HG03095 (cell line): ENCODE measurements around the gene CASR.

ENCODE experiments used
- ATAC-seq: cut with Tn5 transposase; IDR thresholded peaks from one replicate; pipeline ENCODE4 v1.9.1; 2021; ENCODE audit warnings: moderate library complexity; ENCODE audit not compliant: unreplicated experiment

CASR gene

GRCh38 chr3:122255757-122256439 is 72.4 kb downstream of the CASR start:
- peak; percentile 72 for ATAC-seq

GRCh38 chr3:122257644-122258364 is 74.3 kb downstream of the CASR start:
- ATAC-seq: no peak

GRCh38 chr3:122258757-122259371 is 75.4 kb downstream of the CASR start:
- ATAC-seq: no peak

GRCh38 chr3:122260206-122260605 is 76.7 kb downstream of the CASR start:
- ATAC-seq: no peak

GRCh38 chr3:122263058-122263457 is 79.6 kb downstream of the CASR start:
- ATAC-seq: no peak

GRCh38 chr3:122263974-122264588 is 80.6 kb downstream of the CASR start:
- ATAC-seq: no peak

- ATAC-seq: no peak
These were observed 82.5 kb downstream of the CASR start for GRCh38 chr3:122265957-122266356.

GRCh38 chr3:122268257-122269024 is 85.0 kb downstream of the CASR start:
- ATAC-seq: no peak

- ATAC-seq: no peak
These were observed 85.6 kb downstream of the CASR start for GRCh38 chr3:122269045-122269444.

GRCh38 chr3:122271246-122271898 is 87.9 kb downstream of the CASR start:
- no peak for ATAC-seq

GRCh38 chr3:122272879-122273278 is 89.4 kb downstream of the CASR start:
- no peak for ATAC-seq

- no peak for ATAC-seq
These were observed 90.0 kb downstream of the CASR start for GRCh38 chr3:122273498-122273897.

- no peak for ATAC-seq
These were observed 98.4 kb downstream of the CASR start for GRCh38 chr3:122281891-122282290.

GRCh38 chr3:122283796-122284445 is 100.5 kb downstream of the CASR start:
- ATAC-seq: no peak

GRCh38 chr3:122284486-122284885 is 101.0 kb downstream of the CASR start:
- no peak for ATAC-seq

GRCh38 chr3:122294359-122294758 is 110.9 kb downstream of the CASR start:
- no peak for ATAC-seq

- ATAC-seq: no peak
These were observed 112.0 kb downstream of the CASR start for GRCh38 chr3:122295266-122296062.

GRCh38 chr3:122298239-122298638 is 114.8 kb downstream of the CASR start:
- peak; percentile 51 for ATAC-seq

- no peak for ATAC-seq
These were observed 115.7 kb downstream of the CASR start for GRCh38 chr3:122299215-122299614.
